ENCODE data around the gene TEP1.

The TEP1 gene

GRCh38 chr14:20422886-20423285, 9.6 kb upstream of the TEP1 start:
- ATAC-seq (replicated peaks; ENCODE audit: extremely low read depth, poor library complexity, severe bottlenecking) (no peak), DNase-seq (ENCODE audit: low spot score in 2 of 2) (no peak)
- Mint-ChIP-seq H3K27me3 (no peaks in the 10 kb centered on the region), H3K4me1 (peaks cover 7% of the 10 kb centered on the region), H3K36me3 (ENCODE audit: insufficient read depth) (no peaks in the 10 kb centered on the region), H3K9me3 (no peaks in the 10 kb centered on the region), H3K4me3 (no peak overlapping the region), H3K27ac (ENCODE audit: low read depth) (no peak overlapping the region)

DNA sequence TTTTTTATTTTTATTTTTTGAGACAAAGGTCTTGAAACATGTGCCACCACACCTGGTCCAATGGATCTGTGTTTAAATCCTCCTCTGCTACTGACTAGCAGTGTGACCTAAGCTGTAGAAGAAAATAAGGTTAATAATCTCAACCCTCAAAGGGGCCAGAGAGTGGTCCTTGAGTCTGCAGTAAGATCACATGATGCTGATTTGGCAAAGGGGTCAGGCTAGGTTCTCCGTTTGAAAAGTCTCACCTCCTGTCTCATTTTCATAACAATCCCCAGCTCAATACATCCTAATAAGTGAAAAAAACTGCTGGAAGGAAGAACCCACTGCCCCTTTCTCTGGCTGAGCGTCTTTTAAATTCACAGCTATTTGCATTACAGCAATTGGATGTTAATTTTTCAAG, 8.0 kb upstream of the TEP1 start:
- Mint-ChIP-seq H3K4me3 (no peak overlapping the region), H3K4me1 (no peaks in the 10 kb centered on the region), H3K36me3 (ENCODE audit: insufficient read depth) (no peaks in the 10 kb centered on the region), H3K9me3 (no peaks in the 10 kb centered on the region), H3K27ac (ENCODE audit: low read depth) (no peak overlapping the region), H3K27me3 (no peaks in the 10 kb centered on the region)
- DNase-seq (ENCODE audit: low spot score in 2 of 2) (no peak), ATAC-seq (replicated peaks; ENCODE audit: extremely low read depth, poor library complexity, severe bottlenecking) (no peak)

- H3K27ac Mint-ChIP-seq (ENCODE audit: low read depth) = no peak overlapping the region
- DNase-seq (ENCODE audit: low spot score in 2 of 2) = no peak
- H3K36me3 Mint-ChIP-seq (ENCODE audit: insufficient read depth) = no peaks in the 10 kb centered on the region
- ATAC-seq (replicated peaks; ENCODE audit: extremely low read depth, poor library complexity, severe bottlenecking) = no peak
- no peak overlapping the region for H3K4me3 Mint-ChIP-seq
- H3K4me1 Mint-ChIP-seq = peaks cover 11% of the 10 kb centered on the region
- H3K9me3 Mint-ChIP-seq = no peaks in the 10 kb centered on the region
- no peaks in the 10 kb centered on the region for H3K27me3 Mint-ChIP-seq
These were observed 6.1 kb upstream of the TEP1 start for GRCh38 chr14:20419419-20419818.

DNA sequence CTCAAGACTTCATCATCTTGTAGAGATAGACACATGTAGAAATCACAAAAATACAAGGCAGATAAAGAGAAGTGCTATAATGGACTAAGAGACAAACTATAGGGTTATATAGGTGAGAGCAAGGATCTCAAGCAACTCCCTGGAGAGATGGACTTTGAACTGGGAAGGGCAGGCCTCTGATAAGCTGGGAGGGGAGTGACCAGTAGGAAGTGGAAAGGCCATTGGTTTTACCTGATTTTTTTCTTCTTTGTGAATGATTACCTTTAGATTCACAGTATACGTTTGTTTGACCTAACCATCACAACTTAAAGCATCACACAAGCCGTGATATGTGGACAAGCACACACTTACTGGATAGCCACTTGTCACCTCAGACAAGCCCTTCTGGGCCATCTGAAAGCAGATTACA, 5.2 kb upstream of the TEP1 start:
- peaks cover 2% of the 10 kb centered on the region for H3K36me3 Mint-ChIP-seq (ENCODE audit: insufficient read depth)
- no peak for DNase-seq (ENCODE audit: low spot score in 2 of 2)
- H3K27ac Mint-ChIP-seq (ENCODE audit: low read depth) = no peak overlapping the region
- H3K9me3 Mint-ChIP-seq = no peaks in the 10 kb centered on the region
- H3K4me3 Mint-ChIP-seq = no peak overlapping the region
- H3K27me3 Mint-ChIP-seq = no peaks in the 10 kb centered on the region
- H3K4me1 Mint-ChIP-seq = peaks cover 20% of the 10 kb centered on the region
- ATAC-seq (replicated peaks; ENCODE audit: extremely low read depth, poor library complexity, severe bottlenecking) = no peak

DNA sequence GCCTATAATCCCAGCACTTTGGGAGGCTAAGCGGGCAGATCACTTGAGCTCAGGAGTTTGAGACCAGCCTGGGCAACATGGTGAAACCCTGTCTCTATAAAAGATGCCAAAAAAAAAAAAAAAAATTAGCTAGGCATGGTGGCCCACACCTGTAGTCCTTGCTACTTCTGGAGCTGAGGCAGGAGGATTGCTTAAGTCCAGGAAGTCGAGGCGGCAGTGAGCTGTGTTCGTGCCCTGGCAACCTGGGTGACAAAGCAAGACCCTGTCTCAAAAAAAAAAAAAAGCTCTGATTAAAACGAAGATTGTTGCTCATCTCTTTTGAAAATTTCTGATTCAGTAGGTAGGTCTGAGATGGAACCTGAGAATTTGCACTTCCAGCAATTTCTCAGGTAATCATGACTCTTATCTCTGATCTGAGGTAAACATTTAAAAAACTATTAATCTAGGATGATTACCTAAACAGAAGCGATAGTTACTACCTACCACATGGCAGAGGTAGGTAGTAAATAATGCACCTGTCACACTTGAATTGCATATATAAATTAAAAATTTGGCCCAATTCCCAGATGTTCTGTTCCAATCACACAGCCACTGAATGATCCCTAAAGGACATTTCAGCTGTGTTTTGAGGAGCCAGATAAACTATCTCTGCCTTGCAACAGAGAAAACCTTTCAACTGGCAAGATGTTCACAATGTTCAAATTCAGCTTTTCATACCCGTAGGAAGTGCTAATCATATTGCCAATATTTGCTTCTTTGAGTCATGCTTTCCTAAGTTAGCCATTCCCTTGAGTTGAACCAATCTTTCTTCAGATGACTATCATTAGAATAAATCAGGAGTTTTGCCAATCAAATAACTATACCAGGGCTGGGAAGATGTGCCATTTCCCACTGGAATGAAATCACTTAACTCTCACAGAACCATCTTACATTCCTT, 4.2 kb upstream of the TEP1 start:
- no peaks in the 10 kb centered on the region for H3K27me3 Mint-ChIP-seq
- ATAC-seq (replicated peaks; ENCODE audit: extremely low read depth, poor library complexity, severe bottlenecking) (no peak), DNase-seq (ENCODE audit: low spot score in 2 of 2) (no peak)
- H3K9me3 Mint-ChIP-seq = no peaks in the 10 kb centered on the region
- no peak overlapping the region for H3K27ac Mint-ChIP-seq (ENCODE audit: low read depth)
- peaks cover 26% of the 10 kb centered on the region for H3K4me1 Mint-ChIP-seq
- no peak overlapping the region for H3K4me3 Mint-ChIP-seq
- peaks cover 7% of the 10 kb centered on the region for H3K36me3 Mint-ChIP-seq (ENCODE audit: insufficient read depth)

GRCh38 chr14:20416223-20416622, 2.9 kb upstream of the TEP1 start:
- DNase-seq (ENCODE audit: low spot score in 2 of 2) (no peak), ATAC-seq (replicated peaks; ENCODE audit: extremely low read depth, poor library complexity, severe bottlenecking) (no peak)
- Mint-ChIP-seq H3K27me3 (no peaks in the 10 kb centered on the region), H3K36me3 (ENCODE audit: insufficient read depth) (peaks cover 7% of the 10 kb centered on the region), H3K27ac (ENCODE audit: low read depth) (no peak overlapping the region), H3K4me1 (peaks cover 34% of the 10 kb centered on the region), H3K9me3 (no peaks in the 10 kb centered on the region), H3K4me3 (no peak overlapping the region)

- H3K27me3 Mint-ChIP-seq = no peaks in the 10 kb centered on the region
- ATAC-seq (replicated peaks; ENCODE audit: extremely low read depth, poor library complexity, severe bottlenecking) = no peak
- H3K27ac Mint-ChIP-seq (ENCODE audit: low read depth) = no peak overlapping the region
- H3K9me3 Mint-ChIP-seq = no peaks in the 10 kb centered on the region
- DNase-seq (ENCODE audit: low spot score in 2 of 2) = peak in 1 of 2 donors; percentile 32
- H3K4me3 Mint-ChIP-seq = no peak overlapping the region
- H3K36me3 Mint-ChIP-seq (ENCODE audit: insufficient read depth) = peaks cover 7% of the 10 kb centered on the region
- H3K4me1 Mint-ChIP-seq = peaks cover 38% of the 10 kb centered on the region
These were observed 2.5 kb upstream of the TEP1 start for GRCh38 chr14:20415782-20416206.

- DNase-seq (ENCODE audit: low spot score in 2 of 2) (no peak), ATAC-seq (replicated peaks; ENCODE audit: extremely low read depth, poor library complexity, severe bottlenecking) (no peak)
- Mint-ChIP-seq H3K27ac (ENCODE audit: low read depth) (peak overlapping the region; percentile 98), H3K27me3 (no peaks in the 10 kb centered on the region), H3K36me3 (ENCODE audit: insufficient read depth) (peaks cover 7% of the 10 kb centered on the region), H3K4me3 (peak overlapping the region; percentile 95), H3K4me1 (peaks cover 46% of the 10 kb centered on the region), H3K9me3 (no peaks in the 10 kb centered on the region)
These were observed 412 bp upstream of the TEP1 start for GRCh38 chr14:20413744-20414082.

DNA sequence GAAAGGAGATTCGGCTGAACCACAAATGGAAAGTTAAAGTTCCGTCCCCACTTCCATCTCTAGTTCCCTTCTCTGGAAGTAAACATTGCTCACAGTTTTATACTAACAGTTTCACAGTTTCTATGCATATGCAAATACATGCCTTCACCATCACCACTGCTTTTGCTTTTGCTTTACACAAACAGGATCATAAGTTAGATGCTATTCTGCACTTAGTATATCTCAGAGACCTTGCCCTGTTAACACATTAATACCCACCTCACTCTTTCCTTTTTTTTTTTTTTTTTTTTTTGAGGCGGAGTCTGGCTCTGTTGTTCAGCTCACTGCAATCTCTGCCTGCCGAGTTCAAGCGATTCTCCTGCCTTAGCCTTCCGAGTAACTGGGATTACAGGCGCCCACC, 890 bp downstream of the TEP1 start:
- H3K4me3 Mint-ChIP-seq = peak overlapping the region; percentile 95
- H3K9me3 Mint-ChIP-seq = no peaks in the 10 kb centered on the region
- peaks cover 46% of the 10 kb centered on the region for H3K4me1 Mint-ChIP-seq
- peak overlapping the region; percentile 98 for H3K27ac Mint-ChIP-seq (ENCODE audit: low read depth)
- H3K36me3 Mint-ChIP-seq (ENCODE audit: insufficient read depth) = peaks cover 9% of the 10 kb centered on the region
- no peaks in the 10 kb centered on the region for H3K27me3 Mint-ChIP-seq
- peak; percentile 66 for ATAC-seq (replicated peaks; ENCODE audit: extremely low read depth, poor library complexity, severe bottlenecking)
- no peak for DNase-seq (ENCODE audit: low spot score in 2 of 2)

DNA sequence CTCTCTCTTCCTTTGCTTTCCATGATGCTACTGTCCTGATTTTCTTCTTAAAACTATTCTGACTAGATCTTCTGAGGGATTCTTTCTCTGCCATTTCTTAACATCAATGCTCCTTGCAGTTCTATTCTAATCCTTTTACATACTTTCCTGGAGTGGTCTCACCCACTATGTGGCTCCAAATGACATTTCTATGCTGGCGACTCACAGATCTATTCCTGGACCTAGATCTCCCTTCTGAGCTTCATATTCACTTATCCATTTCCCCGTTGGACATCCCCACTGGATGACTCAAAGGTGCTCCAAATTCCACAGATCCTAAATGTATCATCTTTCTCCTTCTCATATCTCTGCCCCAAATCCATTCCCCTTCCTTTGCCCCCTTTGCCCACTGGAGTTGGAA, 4.1 kb downstream of the TEP1 start:
- DNase-seq (ENCODE audit: low spot score in 2 of 2) (no peak), ATAC-seq (replicated peaks; ENCODE audit: extremely low read depth, poor library complexity, severe bottlenecking) (no peak)
- H3K4me1 Mint-ChIP-seq = peaks cover 56% of the 10 kb centered on the region
- no peaks in the 10 kb centered on the region for H3K9me3 Mint-ChIP-seq
- H3K4me3 Mint-ChIP-seq = no peak overlapping the region
- H3K27me3 Mint-ChIP-seq = no peaks in the 10 kb centered on the region
- H3K36me3 Mint-ChIP-seq (ENCODE audit: insufficient read depth) = peaks cover 30% of the 10 kb centered on the region
- H3K27ac Mint-ChIP-seq (ENCODE audit: low read depth) = no peak overlapping the region

GRCh38 chr14:20403521-20403920, 9.8 kb downstream of the TEP1 start:
- ATAC-seq (replicated peaks; ENCODE audit: extremely low read depth, poor library complexity, severe bottlenecking) = no peak
- Mint-ChIP-seq H3K9me3 (no peaks in the 10 kb centered on the region), H3K36me3 (ENCODE audit: insufficient read depth) (peaks cover 67% of the 10 kb centered on the region), H3K27ac (ENCODE audit: low read depth) (peak overlapping the region; percentile 32), H3K4me1 (peaks cover 23% of the 10 kb centered on the region), H3K4me3 (no peak overlapping the region), H3K27me3 (no peaks in the 10 kb centered on the region)
- no peak for DNase-seq (ENCODE audit: low spot score in 2 of 2)

DNA sequence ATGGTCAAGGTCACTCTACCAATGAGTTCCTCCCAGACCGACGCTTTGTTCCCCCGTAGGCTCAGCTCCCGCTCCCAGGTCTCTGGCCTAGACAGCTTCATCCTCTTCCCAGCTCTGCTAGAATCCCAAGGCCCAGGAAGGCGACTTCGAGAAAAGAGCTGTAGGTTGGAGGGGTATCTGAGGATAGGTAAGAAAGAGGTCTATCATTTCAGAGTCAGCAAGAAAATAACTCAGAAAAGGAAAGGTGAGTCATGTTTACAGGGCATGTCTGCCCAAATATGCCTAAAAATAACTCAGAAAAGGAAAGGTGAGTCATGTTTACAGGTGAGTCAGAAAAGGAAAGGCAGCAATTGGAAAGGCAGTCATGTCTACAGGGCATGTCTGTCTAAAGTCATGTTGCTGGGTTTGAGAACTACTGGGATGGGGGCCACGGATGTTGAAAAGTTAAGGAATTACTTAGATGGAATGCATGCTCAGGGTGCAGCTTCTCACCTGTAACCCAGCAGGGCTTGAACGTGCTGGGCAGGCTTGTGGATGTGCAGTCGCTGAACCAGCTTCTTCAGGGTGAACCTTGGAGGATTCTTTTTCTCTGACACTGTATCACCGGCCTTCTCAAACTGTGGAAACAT, 12.2 kb downstream of the TEP1 start:
- DNase-seq (ENCODE audit: low spot score in 2 of 2) = no peak
- H3K9me3 Mint-ChIP-seq = no peaks in the 10 kb centered on the region
- peak overlapping the region; percentile 42 for H3K27ac Mint-ChIP-seq (ENCODE audit: low read depth)
- peaks cover 14% of the 10 kb centered on the region for H3K4me1 Mint-ChIP-seq
- no peak overlapping the region for H3K4me3 Mint-ChIP-seq
- no peak for ATAC-seq (replicated peaks; ENCODE audit: extremely low read depth, poor library complexity, severe bottlenecking)
- H3K36me3 Mint-ChIP-seq (ENCODE audit: insufficient read depth) = peaks cover 76% of the 10 kb centered on the region
- H3K27me3 Mint-ChIP-seq = no peaks in the 10 kb centered on the region

DNA sequence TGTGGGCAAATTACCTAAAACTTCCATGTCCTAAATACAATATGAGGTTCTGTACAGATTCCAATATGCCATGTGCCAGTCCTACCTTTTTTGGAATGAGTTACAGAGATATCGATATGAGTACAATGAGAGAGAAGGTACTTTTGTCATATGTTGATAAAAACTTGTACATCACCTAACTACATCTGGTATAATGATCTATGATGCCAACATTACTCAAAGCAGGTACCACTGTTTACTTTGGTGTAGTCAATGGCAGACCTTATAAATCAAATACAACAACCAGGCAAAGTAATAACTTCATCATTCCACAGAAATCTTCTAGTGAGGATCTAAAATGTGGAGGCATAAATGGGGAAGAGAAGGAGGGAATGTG, 12.7 kb downstream of the TEP1 start:
- DNase-seq (ENCODE audit: low spot score in 2 of 2) (no peak), ATAC-seq (replicated peaks; ENCODE audit: extremely low read depth, poor library complexity, severe bottlenecking) (no peak)
- H3K4me1 Mint-ChIP-seq = peaks cover 9% of the 10 kb centered on the region
- H3K4me3 Mint-ChIP-seq = no peak overlapping the region
- H3K9me3 Mint-ChIP-seq = no peaks in the 10 kb centered on the region
- H3K27ac Mint-ChIP-seq (ENCODE audit: low read depth) = peak overlapping the region; percentile 42
- no peaks in the 10 kb centered on the region for H3K27me3 Mint-ChIP-seq
- peaks cover 77% of the 10 kb centered on the region for H3K36me3 Mint-ChIP-seq (ENCODE audit: insufficient read depth)

Data from central memory CD8-positive, alpha-beta T cell (primary cell).